ENCODE measurements around the gene GPX6.
A peak's percentile ranks its signal among the peaks of the same experiment; 100 is the strongest.
"Not testable (repeated sequence)": the region's sequence is repeated elsewhere in the genome, so short reads cannot be mapped to it uniquely, and the experiment has no call there.

The GPX6 gene

DNA sequence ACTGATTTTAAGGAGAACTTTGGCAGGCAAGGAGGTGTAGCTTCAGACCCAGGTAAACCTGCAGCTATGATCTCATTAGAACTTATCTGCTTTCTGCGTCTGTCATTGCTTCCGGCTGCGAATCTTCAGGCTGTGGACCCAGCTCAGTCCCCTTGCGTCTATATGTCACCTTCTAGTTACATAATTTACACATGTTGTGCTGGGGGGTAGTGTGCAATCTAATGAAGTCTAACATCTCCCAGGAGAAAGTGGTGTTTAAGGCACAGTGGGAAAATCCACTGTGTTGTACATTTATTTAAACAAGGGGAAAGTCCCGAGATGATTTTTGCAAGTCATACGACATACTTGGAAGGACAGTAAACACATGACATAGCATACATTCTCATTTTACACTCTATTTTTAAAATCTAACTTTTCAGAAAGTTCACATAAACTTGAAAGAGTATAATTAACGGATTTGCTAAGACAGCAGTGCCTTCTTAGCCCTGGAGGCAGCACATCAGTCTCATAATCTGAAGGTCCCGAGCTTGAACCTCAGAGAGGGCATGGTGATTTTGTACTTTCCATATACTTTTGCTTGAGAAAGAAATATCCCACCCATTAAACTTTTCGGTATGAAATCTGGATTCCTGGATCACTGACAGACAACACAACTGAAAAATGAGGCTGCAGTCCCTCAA, 35.2 kb downstream of the GPX6 start:
- DNase-seq, result no peak

DNA sequence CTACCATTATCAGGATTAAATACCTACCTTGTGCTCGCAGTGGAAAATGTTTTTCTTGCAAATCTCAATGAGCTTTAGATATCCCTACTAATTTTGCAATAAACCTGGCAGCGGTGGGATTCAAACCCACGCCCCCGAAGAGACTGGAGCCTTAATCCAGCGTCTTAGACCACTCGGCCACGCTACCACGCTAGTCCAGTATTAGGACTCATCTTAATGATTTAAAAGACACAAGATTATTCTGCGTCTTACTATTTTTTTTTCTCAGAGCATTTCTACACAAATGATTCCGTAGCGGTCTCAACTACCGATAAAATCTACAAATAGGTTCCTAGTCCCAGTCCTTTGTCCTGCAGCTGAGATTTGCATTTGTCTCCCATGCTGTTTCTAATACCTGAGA, 37.1 kb downstream of the GPX6 start:
- DNase-seq, result no peak

DNA sequence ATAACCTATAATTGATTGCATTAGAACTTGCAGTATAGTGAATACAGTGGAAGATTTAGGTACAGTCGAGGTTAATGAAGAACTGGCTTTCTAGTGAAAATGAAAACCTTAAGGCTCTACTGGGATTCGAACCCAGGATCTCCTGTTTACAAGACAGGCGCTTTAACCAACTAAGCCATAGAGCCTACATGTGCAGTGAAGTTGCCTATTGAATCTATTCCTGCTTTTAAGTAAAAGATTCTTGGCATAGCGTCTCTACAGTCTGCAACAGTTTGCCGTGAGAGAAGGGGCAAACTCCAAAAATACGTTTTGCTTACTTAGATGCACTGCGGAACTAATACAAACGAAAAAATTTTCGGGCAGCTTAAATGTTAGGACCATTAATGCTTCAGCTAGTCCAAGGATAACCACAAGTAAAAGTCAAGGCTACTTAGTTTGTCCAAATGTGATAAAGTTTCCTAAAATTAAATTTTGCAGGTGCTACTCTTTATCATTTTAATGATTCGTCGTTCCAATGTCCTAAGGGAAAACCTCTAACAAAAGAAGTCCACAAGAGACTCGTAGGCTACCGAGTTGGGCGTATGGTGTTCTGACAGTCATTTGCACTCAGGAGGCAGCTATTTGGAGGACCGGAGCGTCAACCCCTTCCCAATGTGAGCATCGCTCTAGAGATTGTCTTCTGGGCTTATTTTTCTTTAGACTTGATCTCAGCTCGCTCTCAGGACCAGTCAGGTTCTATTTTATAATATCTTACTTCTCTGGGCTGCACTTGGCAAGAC, 41.0 kb downstream of the GPX6 start:
- peak in 1 of 2 donors; percentile 5 for DNase-seq

DNA sequence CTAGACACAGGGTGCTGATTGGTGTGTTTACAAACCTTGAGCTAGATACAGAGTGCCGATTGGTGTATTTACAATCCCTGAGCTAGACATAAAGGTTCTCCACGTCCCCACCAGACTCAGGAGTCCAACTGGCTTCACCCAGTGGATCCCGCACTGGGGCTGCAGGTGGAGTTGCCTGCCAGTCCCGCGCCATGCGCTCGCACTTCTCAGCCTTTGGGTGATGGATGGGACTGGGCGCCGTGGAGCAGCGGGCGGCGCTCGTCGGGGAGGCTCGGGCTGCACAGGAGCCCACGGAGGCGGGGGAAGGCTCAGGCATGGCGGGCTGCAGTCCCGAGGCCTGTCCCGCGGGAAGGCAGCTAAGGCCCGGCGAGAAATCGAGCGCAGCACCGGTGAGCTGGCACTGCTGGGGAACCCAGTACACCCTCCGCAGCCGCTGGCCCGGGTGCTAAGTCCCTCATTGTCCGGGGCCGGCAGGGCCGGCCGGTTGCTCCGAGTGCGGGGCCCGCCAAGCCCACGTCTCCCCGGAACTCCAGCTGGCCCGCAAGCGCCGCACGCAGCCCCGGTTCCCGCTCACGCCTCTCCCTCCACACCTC, 46.3 kb downstream of the GPX6 start:
- not testable (repeated sequence) for DNase-seq

DNA sequence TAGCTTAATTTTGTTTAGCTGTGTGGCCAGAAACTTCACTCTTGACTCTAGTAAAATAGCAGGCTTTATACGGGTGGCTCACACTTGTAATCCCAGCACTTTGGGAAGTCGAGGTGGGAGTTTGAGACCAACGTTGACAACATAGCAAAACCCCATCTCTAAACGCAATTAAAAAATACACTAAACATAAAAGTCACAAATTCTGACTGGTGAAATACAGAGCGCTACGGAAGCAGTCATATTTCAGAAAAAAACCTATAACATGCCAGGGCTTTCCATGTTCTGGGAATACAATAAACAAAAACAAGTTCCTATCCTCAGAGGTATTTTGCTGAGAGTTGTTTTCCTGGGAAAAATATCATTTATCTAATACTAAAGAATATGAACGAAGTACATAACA, 47.5 kb downstream of the GPX6 start:
- DNase-seq, result no peak

DNA sequence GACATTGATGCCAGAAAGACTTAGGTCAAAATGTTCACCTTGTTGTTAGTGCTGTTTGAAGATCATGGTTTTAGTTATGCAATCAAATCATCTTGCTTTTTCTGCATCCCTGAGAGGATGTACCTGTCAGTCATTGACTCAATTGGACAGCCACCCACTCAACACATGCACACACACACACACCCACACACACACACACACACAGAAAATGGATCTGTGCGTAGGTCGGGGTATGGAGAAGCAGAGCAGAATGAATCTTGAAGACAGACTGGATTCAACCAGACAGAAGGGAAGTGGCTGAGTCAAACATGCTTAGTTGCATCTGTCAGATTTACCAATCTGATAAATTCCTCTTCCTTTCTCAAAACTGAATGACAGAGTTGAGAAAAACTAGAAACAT, 53.2 kb downstream of the GPX6 start:
- DNase-seq, result no peak

DNA sequence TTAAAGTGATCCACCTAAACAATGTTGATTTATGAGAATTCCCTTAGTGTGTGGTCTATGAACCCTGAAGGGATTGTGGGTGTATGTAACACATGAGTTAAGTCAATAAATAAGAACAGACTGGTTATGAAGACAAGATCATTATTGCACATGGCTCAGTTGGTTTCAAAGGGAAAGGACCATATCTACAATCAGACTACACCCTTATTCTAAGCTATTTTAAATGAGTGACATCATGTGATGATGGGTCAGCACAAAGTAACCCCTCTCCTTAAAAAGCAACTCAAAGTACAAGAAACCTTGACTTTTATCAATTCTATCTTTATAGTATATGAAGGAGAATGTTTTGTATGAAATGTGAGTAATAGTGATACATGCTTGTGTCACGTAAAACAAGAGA, 57.0 kb downstream of the GPX6 start:
- no peak for DNase-seq
